HL-60 (cell line): ENCODE data around the gene TNFSF15.
"Not testable (repeated sequence)": the region's sequence is repeated elsewhere in the genome, so short reads cannot be mapped to it uniquely, and the experiment has no call there.

Experiments
- CTCF ChIP-seq: IDR thresholded peaks from one replicate; pipeline ENCODE4 v1.5.1; 2011; ENCODE audit warnings: low read length, control low read depth, inconsistent platforms; ENCODE audit not compliant: insufficient read depth
- GABPA ChIP-seq: IDR thresholded peaks from 2 replicates; pipeline ENCODE4 v1.6.1; 2012; ENCODE audit warnings: low read depth
- SPI1 ChIP-seq: IDR thresholded peaks from 2 replicates; pipeline ENCODE4 v1.6.1; 2012; ENCODE audit warnings: low read depth, mild to moderate bottlenecking, borderline replicate concordance

GRCh38 chr9:114741521-114741920, 64.3 kb downstream of the TNFSF15 start:
- not testable (repeated sequence) for TF ChIP-seq CTCF, SPI1, GABPA
